Ishikawa (cell line): ENCODE data around the gene GDF3.

Experiments used
- CEBPB ChIP-seq: IDR thresholded peaks from 2 replicates; pipeline ENCODE4 v1.6.1; 2012
- CREB1 ChIP-seq: IDR thresholded peaks from 2 replicates; pipeline ENCODE4 v1.6.1; 2012; ENCODE audit warnings: low read depth
- EGR1 ChIP-seq: IDR thresholded peaks from 2 replicates; pipeline ENCODE4 v1.6.1; 2012
- EP300 ChIP-seq: IDR thresholded peaks from 2 replicates; pipeline ENCODE4 v1.6.1; 2012; ENCODE audit warnings: borderline replicate concordance
- FOXM1 ChIP-seq: IDR thresholded peaks from 2 replicates; pipeline ENCODE4 v1.6.1; 2012; ENCODE audit warnings: low read depth, borderline replicate concordance
- NFIC ChIP-seq: IDR thresholded peaks from 2 replicates; pipeline ENCODE4 v1.6.1; 2012
- RAD21 ChIP-seq: IDR thresholded peaks from 2 replicates; pipeline ENCODE4 v1.6.1; 2012; ENCODE audit warnings: low read depth
- TAF1 ChIP-seq: IDR thresholded peaks from 2 replicates; pipeline ENCODE4 v1.6.1; 2012; ENCODE audit warnings: low read depth, mild to moderate bottlenecking
- TCF12 ChIP-seq: IDR thresholded peaks from 2 replicates; pipeline ENCODE4 v1.6.1; 2012; ENCODE audit warnings: low read depth
- TEAD4 ChIP-seq: IDR thresholded peaks from 2 replicates; pipeline ENCODE4 v1.6.1; 2012
- YY1 ChIP-seq: IDR thresholded peaks from 2 replicates; pipeline ENCODE4 v1.6.1; 2012; ENCODE audit warnings: low read depth
- ZBTB7A ChIP-seq: IDR thresholded peaks from 2 replicates; pipeline ENCODE4 v1.6.1; 2012; ENCODE audit warnings: low read depth
- TF ChIP-seq, protein P1 (sequence below): IDR thresholded peaks from 2 replicates; pipeline ENCODE4 v1.6.1; 2012; ENCODE audit warnings: low read depth, mild to moderate bottlenecking
- TF ChIP-seq, protein P2 (sequence below): IDR thresholded peaks from 2 replicates; pipeline ENCODE4 v1.6.1; 2012

DNA sequence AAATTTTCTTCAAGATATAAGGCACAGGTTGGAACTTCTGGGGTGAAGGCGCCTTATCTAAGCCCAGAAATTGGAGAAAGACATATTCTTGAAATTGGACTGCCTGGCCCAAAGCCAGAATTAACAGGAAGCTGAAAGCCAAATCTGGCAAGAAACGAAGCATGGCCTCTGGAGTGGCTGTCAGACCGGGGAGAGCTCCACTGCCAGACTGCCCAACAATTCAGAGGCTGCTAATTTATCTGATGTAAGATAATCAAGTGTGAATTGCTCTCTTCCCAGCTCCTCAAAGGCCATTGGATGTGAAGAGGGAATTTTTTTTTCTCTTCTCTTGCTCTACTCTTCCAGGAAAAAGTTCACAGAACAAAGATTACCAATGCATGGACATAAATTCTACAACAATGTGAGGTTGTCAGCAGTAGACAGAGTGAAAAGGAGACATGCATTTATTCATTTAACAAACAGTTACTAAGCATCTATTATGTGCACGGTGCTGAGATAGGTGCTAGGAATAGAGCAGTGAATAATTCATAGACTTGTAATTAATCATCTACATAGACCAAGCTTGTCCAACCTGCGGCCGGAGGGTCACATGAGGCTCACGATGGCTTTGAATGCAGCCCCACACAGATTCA lies at the start of gene GDF3:
- TF ChIP-seq CEBPB (no peak), EP300 (no peak), YY1 (no peak), NFIC (no peak), TEAD4 (no peak), TAF1 (no peak), ZBTB7A (no peak), EGR1 (no peak), FOXM1 (no peak), RAD21 (no peak), CREB1 (no peak), TCF12 (no peak)
- TF ChIP-seq, protein P1, sequence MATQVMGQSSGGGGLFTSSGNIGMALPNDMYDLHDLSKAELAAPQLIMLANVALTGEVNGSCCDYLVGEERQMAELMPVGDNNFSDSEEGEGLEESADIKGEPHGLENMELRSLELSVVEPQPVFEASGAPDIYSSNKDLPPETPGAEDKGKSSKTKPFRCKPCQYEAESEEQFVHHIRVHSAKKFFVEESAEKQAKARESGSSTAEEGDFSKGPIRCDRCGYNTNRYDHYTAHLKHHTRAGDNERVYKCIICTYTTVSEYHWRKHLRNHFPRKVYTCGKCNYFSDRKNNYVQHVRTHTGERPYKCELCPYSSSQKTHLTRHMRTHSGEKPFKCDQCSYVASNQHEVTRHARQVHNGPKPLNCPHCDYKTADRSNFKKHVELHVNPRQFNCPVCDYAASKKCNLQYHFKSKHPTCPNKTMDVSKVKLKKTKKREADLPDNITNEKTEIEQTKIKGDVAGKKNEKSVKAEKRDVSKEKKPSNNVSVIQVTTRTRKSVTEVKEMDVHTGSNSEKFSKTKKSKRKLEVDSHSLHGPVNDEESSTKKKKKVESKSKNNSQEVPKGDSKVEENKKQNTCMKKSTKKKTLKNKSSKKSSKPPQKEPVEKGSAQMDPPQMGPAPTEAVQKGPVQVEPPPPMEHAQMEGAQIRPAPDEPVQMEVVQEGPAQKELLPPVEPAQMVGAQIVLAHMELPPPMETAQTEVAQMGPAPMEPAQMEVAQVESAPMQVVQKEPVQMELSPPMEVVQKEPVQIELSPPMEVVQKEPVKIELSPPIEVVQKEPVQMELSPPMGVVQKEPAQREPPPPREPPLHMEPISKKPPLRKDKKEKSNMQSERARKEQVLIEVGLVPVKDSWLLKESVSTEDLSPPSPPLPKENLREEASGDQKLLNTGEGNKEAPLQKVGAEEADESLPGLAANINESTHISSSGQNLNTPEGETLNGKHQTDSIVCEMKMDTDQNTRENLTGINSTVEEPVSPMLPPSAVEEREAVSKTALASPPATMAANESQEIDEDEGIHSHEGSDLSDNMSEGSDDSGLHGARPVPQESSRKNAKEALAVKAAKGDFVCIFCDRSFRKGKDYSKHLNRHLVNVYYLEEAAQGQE: no peak
- TF ChIP-seq, protein P2, sequence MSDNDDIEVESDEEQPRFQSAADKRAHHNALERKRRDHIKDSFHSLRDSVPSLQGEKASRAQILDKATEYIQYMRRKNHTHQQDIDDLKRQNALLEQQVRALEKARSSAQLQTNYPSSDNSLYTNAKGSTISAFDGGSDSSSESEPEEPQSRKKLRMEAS: no peak
